Nephron (organoid): ENCODE data around the gene ETHE1.

Experiments used
- H3K27ac Mint-ChIP-seq, 3 experiments: 2 replicates each; pipeline ENCODE4 v1.8.0; 2020; ENCODE audit warnings: mixed read lengths in 3 of 3, mild to moderate bottlenecking in 2 of 3, moderate library complexity in 1 of 3
- H3K27me3 Mint-ChIP-seq: 2 replicates; pipeline ENCODE4 v1.8.0; 2021; ENCODE audit warnings: low read depth, mild to moderate bottlenecking, moderate library complexity, mixed read lengths
- H3K36me3 Mint-ChIP-seq: 2 replicates; pipeline ENCODE4 v1.8.0; 2020; ENCODE audit warnings: low read depth, mixed read lengths
- H3K4me1 Mint-ChIP-seq: 2 replicates; pipeline ENCODE4 v1.8.0; 2020; ENCODE audit warnings: mixed read lengths
- H3K4me3 Mint-ChIP-seq, 3 experiments: 2 replicates each; pipeline ENCODE4 v1.8.0; 2020; ENCODE audit warnings: mild to moderate bottlenecking in 3 of 3, mixed read lengths in 3 of 3, moderate library complexity in 2 of 3
- H3K9me3 Mint-ChIP-seq: 2 replicates; pipeline ENCODE4 v1.8.0; 2020; ENCODE audit warnings: mixed read lengths
- TF ChIP-seq, protein P1 (sequence below), 3 experiments: fragments of 200-600 bp; sonication (generic); IDR thresholded peaks; one replicate each; pipeline ENCODE4 v1.5.0; 2021; ENCODE audit warnings: antibody characterized with exemption in 3 of 3; ENCODE audit not compliant: unreplicated experiment in 3 of 3

Gene ETHE1

DNA sequence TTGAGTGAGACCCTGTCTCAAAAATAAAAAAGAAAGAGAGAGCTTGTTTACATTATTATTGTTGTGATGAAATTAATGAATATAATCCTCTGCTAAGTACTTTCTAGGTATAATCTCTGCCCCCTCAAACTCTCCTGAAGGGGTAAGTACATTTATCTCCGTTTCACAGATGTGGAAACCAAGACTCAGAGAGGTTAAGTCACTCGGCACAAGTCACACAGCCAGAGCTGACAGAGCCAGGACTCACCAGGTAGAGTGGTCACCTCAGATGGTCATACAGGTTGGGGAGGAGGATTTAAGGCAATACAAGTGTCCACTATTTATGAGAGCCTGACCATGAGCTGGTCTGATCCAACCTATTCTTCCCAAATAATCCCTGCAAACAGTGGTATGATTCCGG, 46.4 kb downstream of the ETHE1 start:
- H3K4me3 Mint-ChIP-seq: no peak overlapping the region
- H3K27ac Mint-ChIP-seq: no peak overlapping the region
- H3K27me3 Mint-ChIP-seq: no peaks in the 10 kb centered on the region
- H3K4me1 Mint-ChIP-seq: peaks cover under 1% of the 10 kb centered on the region
- TF ChIP-seq, protein P1, sequence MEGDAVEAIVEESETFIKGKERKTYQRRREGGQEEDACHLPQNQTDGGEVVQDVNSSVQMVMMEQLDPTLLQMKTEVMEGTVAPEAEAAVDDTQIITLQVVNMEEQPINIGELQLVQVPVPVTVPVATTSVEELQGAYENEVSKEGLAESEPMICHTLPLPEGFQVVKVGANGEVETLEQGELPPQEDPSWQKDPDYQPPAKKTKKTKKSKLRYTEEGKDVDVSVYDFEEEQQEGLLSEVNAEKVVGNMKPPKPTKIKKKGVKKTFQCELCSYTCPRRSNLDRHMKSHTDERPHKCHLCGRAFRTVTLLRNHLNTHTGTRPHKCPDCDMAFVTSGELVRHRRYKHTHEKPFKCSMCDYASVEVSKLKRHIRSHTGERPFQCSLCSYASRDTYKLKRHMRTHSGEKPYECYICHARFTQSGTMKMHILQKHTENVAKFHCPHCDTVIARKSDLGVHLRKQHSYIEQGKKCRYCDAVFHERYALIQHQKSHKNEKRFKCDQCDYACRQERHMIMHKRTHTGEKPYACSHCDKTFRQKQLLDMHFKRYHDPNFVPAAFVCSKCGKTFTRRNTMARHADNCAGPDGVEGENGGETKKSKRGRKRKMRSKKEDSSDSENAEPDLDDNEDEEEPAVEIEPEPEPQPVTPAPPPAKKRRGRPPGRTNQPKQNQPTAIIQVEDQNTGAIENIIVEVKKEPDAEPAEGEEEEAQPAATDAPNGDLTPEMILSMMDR (IDR thresholded peaks at IDR 0.05; ENCODE audit: unreplicated experiment in 3 of 3): no peak
- no peaks in the 10 kb centered on the region for H3K9me3 Mint-ChIP-seq
- peaks cover 7% of the 10 kb centered on the region for H3K36me3 Mint-ChIP-seq

DNA sequence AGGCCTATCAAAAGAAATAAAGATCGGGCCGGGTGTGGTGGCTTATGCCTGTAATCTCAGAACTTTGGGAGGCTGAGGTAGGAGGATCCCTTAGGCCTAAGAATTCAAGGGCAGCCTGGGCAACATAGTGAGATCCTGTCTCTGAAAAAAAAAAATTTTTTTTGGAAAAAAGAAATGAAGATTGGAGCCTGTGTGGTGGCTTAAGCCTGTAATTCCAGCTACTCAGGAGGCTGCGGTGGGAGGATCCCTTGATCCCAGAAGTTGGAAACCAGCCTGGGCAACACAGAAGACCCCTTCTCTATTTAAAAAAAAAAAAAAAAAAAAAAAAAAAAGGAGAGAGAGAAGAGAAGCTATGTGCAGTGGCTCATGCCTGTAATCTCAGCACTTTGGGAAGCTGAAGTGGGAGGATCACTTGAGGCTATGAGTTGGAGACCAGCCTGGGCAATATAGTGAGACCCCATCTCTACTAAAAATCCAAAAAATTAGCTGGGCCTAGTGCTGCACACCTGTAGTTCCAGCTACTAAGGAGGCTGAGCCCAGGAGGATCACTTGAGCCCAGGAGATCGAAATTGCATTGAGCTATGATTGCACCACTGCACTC, 46.9 kb downstream of the ETHE1 start:
- no peaks in the 10 kb centered on the region for H3K27me3 Mint-ChIP-seq
- no peaks in the 10 kb centered on the region for H3K9me3 Mint-ChIP-seq
- peaks cover 10% of the 10 kb centered on the region for H3K36me3 Mint-ChIP-seq
- TF ChIP-seq, protein P1 (IDR thresholded peaks at IDR 0.05; ENCODE audit: unreplicated experiment in 3 of 3): no peak
- no peak overlapping the region for H3K27ac Mint-ChIP-seq
- no peak overlapping the region for H3K4me3 Mint-ChIP-seq
- peaks cover 6% of the 10 kb centered on the region for H3K4me1 Mint-ChIP-seq

DNA sequence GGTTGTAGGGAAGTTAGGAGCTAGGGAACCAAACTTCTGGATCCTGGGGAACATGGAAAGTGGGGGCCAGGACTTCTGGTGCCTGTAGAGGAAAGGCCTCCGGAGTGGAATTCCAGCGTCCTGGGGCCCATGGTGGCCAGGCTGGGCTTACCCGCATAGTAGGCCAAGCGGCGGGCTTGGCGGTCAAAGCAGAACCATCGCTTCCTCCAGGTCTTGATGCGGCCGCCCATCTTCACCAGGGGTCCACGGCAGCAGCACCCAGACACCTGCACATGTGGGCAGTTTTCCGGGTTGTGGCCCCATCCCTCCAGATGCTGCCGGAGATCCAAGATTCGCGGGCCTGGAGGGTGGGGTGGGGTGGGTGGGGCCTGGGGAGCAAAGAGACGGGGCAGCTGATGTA, 47.8 kb downstream of the ETHE1 start:
- H3K9me3 Mint-ChIP-seq: no peaks in the 10 kb centered on the region
- H3K4me3 Mint-ChIP-seq: no peak overlapping the region
- H3K36me3 Mint-ChIP-seq: peaks cover 10% of the 10 kb centered on the region

DNA sequence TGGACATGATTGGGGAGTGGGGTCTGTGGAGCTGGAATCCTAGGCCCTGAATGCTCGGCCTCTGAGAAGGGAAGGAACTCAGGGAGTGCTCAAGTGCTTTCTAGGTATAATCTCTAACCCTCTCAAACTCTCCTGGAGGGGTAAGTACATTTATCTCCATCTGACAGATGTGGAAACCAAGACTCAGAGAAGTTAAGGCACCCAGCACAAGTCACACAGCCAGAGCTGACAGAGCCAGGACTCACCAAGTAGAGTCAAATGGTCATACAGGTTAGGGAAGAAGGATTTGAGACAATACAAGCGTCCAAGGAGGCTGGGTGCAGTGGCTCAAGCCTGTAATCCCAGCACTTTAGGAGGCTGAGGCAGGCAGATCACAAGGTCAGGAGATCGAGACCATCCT, 48.7 kb downstream of the ETHE1 start:
- TF ChIP-seq, protein P1 (IDR thresholded peaks at IDR 0.05; ENCODE audit: unreplicated experiment in 3 of 3): no peak
- H3K27me3 Mint-ChIP-seq: no peaks in the 10 kb centered on the region
- H3K9me3 Mint-ChIP-seq: no peaks in the 10 kb centered on the region
- no peak overlapping the region for H3K4me3 Mint-ChIP-seq
- H3K36me3 Mint-ChIP-seq: peaks cover 10% of the 10 kb centered on the region
- peaks cover 6% of the 10 kb centered on the region for H3K4me1 Mint-ChIP-seq
- H3K27ac Mint-ChIP-seq: no peak overlapping the region

More for the DNA sequence above, 47.8 kb downstream of the ETHE1 start:
- TF ChIP-seq, protein P1 (IDR thresholded peaks at IDR 0.05; ENCODE audit: unreplicated experiment in 3 of 3): no peak
- H3K4me1 Mint-ChIP-seq: peaks cover 6% of the 10 kb centered on the region
- no peaks in the 10 kb centered on the region for H3K27me3 Mint-ChIP-seq
- no peak overlapping the region for H3K27ac Mint-ChIP-seq

DNA sequence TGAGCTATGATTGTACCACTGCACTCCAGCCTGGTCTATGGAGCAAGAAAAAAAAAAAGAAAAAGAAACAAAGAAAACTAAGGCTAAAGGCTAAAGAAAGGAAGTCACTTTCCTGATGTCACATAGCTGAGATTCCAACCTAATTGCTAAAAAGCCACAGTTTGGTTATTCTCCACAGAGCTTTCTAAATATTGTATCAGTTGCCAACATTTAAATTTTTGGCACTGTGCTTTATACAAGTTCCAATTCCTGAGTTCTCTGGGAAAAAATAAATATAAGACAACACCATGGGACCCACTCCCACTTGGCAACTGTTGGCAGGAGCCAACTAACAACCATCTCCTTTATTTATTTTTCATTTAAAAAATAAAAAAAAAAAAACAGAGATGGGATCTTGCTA, 50.4 kb downstream of the ETHE1 start:
- TF ChIP-seq, protein P1 (IDR thresholded peaks at IDR 0.05; ENCODE audit: unreplicated experiment in 3 of 3): no peak
- H3K36me3 Mint-ChIP-seq: peaks cover 10% of the 10 kb centered on the region
- no peak overlapping the region for H3K4me3 Mint-ChIP-seq

DNA sequence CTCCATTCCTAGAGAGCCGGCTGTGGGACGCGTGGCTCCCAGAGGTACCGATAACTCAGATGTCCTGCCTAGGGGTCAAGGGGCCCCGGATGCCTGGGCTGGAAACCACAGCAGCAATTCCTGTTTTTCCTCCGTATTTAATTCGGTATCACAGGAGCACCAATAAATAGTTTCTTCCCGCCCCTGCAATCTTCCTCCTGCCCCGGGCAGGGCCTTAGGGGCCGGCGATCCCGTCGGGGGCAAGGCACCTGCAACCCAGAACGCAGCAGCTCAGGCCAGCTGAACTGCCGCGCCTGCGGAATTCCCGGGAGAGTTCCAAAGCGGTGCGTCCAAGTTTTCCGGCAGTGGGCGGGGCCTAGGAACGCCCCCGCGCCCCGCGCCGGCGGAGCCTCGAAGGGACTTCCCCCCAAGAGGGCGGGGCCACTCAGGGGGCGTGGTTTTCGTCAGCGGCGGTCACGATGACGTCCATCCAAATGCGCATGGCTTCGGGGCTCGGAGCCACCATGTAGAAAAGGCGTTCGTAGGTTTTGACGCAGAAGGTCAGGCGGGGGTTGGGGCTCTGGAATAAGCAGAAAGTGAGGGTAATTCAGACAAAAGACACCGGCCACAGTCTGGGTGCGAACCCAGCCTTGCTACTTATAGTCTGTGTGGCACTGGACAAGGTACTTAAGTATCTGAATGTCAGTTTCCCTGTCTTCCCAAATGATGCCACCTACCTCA, 51.9 kb downstream of the ETHE1 start:
- H3K36me3 Mint-ChIP-seq: peaks cover 10% of the 10 kb centered on the region
- peak overlapping the region; percentile 74 to 84 (median 83) for H3K4me3 Mint-ChIP-seq
- H3K4me1 Mint-ChIP-seq: peaks cover 6% of the 10 kb centered on the region
- H3K27me3 Mint-ChIP-seq: no peaks in the 10 kb centered on the region
- no peaks in the 10 kb centered on the region for H3K9me3 Mint-ChIP-seq
- H3K27ac Mint-ChIP-seq: peak overlapping the region; percentile 72 to 98 (median 85)
- TF ChIP-seq, protein P1 (IDR thresholded peaks at IDR 0.05; ENCODE audit: unreplicated experiment in 3 of 3): no peak

More for the DNA sequence above, 50.4 kb downstream of the ETHE1 start:
- Mint-ChIP-seq H3K9me3 (no peaks in the 10 kb centered on the region), H3K27ac (no peak overlapping the region), H3K27me3 (no peaks in the 10 kb centered on the region), H3K4me1 (peaks cover 6% of the 10 kb centered on the region)
